GM18520 (cell line): ENCODE measurements around the gene CDX2.

Experiments
- ATAC-seq: cut with Tn5 transposase; IDR thresholded peaks from one replicate; pipeline ENCODE4 v1.9.1; 2021; ENCODE audit not compliant: unreplicated experiment

CDX2 gene

DNA sequence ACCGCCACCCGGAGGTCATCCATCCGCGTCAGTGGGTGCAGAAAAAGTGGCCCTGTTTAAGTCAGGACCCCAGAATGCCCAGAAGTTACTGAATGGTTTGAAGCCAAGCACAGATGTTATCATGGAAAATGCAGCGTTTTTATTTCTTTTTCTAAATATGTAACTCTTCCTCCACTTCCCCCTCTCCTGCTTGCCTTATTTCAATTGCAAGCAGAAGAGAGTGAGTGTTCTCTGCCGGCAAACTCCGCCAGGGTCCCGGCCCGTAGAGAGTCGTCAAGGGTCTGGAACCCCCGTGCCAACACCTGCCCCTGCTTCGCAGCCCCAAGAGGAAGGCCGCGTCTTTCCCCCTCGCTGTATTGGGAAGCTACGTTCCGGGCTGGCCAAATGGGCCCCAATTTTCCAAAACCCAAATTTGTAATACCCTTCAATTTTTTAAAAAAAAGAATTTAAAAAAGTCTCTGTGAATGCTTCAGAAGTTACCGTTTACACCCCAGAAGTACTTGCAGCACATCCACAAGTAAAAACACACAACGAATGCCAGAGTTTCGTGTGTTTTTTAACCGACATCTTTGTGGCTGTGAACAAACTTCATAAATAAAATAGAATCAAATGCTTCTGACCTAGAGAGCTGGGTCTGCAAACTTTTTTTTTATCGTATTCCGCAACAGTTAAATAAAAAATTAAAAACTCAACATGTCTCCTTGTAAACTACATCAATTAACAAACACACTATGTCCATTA, 50.0 kb downstream of the CDX2 start:
- ATAC-seq = no peak

GRCh38 chr13:27918041-27918917, 50.8 kb downstream of the CDX2 start:
- ATAC-seq = no peak

- ATAC-seq = no peak
These were observed 51.8 kb downstream of the CDX2 start for GRCh38 chr13:27917121-27917947.

GRCh38 chr13:27915301-27916207, 53.6 kb downstream of the CDX2 start:
- no peak for ATAC-seq

- ATAC-seq = no peak
These were observed 56.0 kb downstream of the CDX2 start for GRCh38 chr13:27913160-27913559.

DNA sequence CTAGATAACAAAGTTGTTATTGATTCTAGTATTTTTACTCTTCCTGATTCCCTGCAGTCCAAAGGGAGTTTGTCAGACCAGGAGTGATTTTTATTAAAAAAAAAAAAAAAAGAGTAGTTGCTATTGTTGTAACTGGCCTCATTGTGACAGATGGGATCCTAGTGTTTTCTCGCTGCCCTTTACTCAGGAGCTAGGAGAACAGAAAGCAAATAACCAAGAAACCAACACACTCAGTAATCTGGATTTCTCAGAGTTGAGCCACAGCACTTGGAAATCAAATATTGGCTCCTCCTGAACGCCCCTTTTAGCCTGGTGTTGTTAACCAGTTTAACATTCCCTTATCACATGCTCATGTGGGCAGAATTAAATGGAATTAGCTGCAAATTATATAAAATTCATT, 57.6 kb downstream of the CDX2 start:
- ATAC-seq = no peak
